Activated T-cell treated with anti-CD3 and anti-CD28 coated beads, Interleukin-2, amount 50 U/mL, for 72 hours (primary cell): Measurements from ENCODE around the gene KRT86. TPM values are rescaled to one million over a fixed set of nuclear protein-coding genes. Genes with fewer than 3 reads are reported as not detected.

Experiments
- ATAC-seq, 2 donors: fragments of 150-1000 bp; cut with Tn5 transposase; replicated peaks in 1 of 2; 2 replicates each; pipeline ENCODE4 v1.10.0; 2021; ENCODE audit warnings: moderate library complexity in 2 of 2, mild to moderate bottlenecking in 1 of 2
- DNase-seq, 2 donors: peaks; one replicate each; pipeline ENCODE4 v3.0.0; 2021 to 2022; ENCODE audit warnings: mixed read lengths in 1 of 2
- H3K27ac Mint-ChIP-seq: one replicate; pipeline ENCODE4 v1.8.0; 2022; ENCODE audit warnings: mild to moderate bottlenecking, moderate library complexity, mixed read lengths
- H3K27me3 Mint-ChIP-seq: one replicate; pipeline ENCODE4 v1.8.0; 2022; ENCODE audit warnings: low read depth, mixed read lengths
- H3K36me3 Mint-ChIP-seq, 2 donors: one replicate each; pipeline ENCODE4 v1.8.0; 2022; ENCODE audit warnings: mixed read lengths in 2 of 2, mild to moderate bottlenecking in 1 of 2; ENCODE audit not compliant: insufficient read depth in 2 of 2
- H3K4me1 Mint-ChIP-seq: one replicate; pipeline ENCODE4 v1.8.0; 2022; ENCODE audit warnings: low read depth, mixed read lengths
- H3K4me3 Mint-ChIP-seq, 2 donors: one replicate each; pipeline ENCODE4 v1.8.0; 2022; ENCODE audit warnings: mild to moderate bottlenecking in 2 of 2, mixed read lengths in 2 of 2, moderate library complexity in 2 of 2
- H3K9me3 Mint-ChIP-seq, 2 donors: one replicate each; pipeline ENCODE4 v1.8.0; 2022; ENCODE audit warnings: mixed read lengths in 2 of 2
- total RNA-seq, 2 donors: library from RNA; stranded (reverse); gene quantifications; one replicate each; pipeline ENCODE4 v1.2.3, GENCODE V29; 2022

The KRT86 gene
- total RNA-seq, 2 donors from 2014 or later, result 0.82 to 1.00 TPM

- Mint-ChIP-seq H3K27me3 (peaks cover 66% of the 10 kb centered on the region), H3K27ac (no peak overlapping the region), H3K9me3 (no peaks in the 10 kb centered on the region), H3K36me3 (no peaks in the 10 kb centered on the region), H3K4me3 (no peak overlapping the region), H3K4me1 (peaks cover 8% of the 10 kb centered on the region)
- DNase-seq (no peak), ATAC-seq (no peak)
Measured at GRCh38 chr12:52259657-52260243, 14.7 kb upstream of the KRT86 start.

- H3K36me3 Mint-ChIP-seq, result no peaks in the 10 kb centered on the region
- no peak for ATAC-seq
- H3K4me3 Mint-ChIP-seq, result no peak overlapping the region
- H3K9me3 Mint-ChIP-seq, result no peaks in the 10 kb centered on the region
- H3K27ac Mint-ChIP-seq, result no peak overlapping the region
- peaks cover 8% of the 10 kb centered on the region for H3K4me1 Mint-ChIP-seq
- no peak for DNase-seq
- H3K27me3 Mint-ChIP-seq, result peaks cover 58% of the 10 kb centered on the region
Measured at GRCh38 chr12:52260361-52261207, 13.9 kb upstream of the KRT86 start.

- H3K27me3 Mint-ChIP-seq, result peaks cover 52% of the 10 kb centered on the region
- ATAC-seq, result no peak
- no peaks in the 10 kb centered on the region for H3K36me3 Mint-ChIP-seq
- no peak for DNase-seq
- no peak overlapping the region for H3K27ac Mint-ChIP-seq
- H3K4me1 Mint-ChIP-seq, result peaks cover 8% of the 10 kb centered on the region
- no peaks in the 10 kb centered on the region for H3K9me3 Mint-ChIP-seq
- no peak overlapping the region for H3K4me3 Mint-ChIP-seq
Measured at GRCh38 chr12:52261208-52261484, 13.3 kb upstream of the KRT86 start.

GRCh38 chr12:52262286-52262685 is 12.2 kb upstream of the KRT86 start:
- Mint-ChIP-seq H3K36me3 (no peaks in the 10 kb centered on the region), H3K4me1 (peaks cover 8% of the 10 kb centered on the region), H3K27me3 (peaks cover 41% of the 10 kb centered on the region), H3K4me3 (no peak overlapping the region), H3K27ac (no peak overlapping the region), H3K9me3 (no peaks in the 10 kb centered on the region)
- DNase-seq, result no peak
- ATAC-seq, result no peak

- Mint-ChIP-seq H3K27ac (no peak overlapping the region), H3K9me3 (no peaks in the 10 kb centered on the region), H3K4me3 (no peak overlapping the region), H3K27me3 (peaks cover 29% of the 10 kb centered on the region), H3K36me3 (no peaks in the 10 kb centered on the region), H3K4me1 (peaks cover 8% of the 10 kb centered on the region)
- ATAC-seq (no peak), DNase-seq (no peak)
Measured at GRCh38 chr12:52263761-52264434, 10.5 kb upstream of the KRT86 start.

- H3K27ac Mint-ChIP-seq, result no peak overlapping the region
- no peaks in the 10 kb centered on the region for H3K36me3 Mint-ChIP-seq
- peaks cover 25% of the 10 kb centered on the region for H3K27me3 Mint-ChIP-seq
- peaks cover 8% of the 10 kb centered on the region for H3K4me1 Mint-ChIP-seq
- H3K9me3 Mint-ChIP-seq, result no peaks in the 10 kb centered on the region
- no peak for DNase-seq
- no peak for ATAC-seq
- H3K4me3 Mint-ChIP-seq, result no peak overlapping the region
Measured at GRCh38 chr12:52264435-52264825, 10.0 kb upstream of the KRT86 start.

- Mint-ChIP-seq H3K9me3 (no peaks in the 10 kb centered on the region), H3K4me3 (no peak overlapping the region), H3K4me1 (no peaks in the 10 kb centered on the region), H3K27me3 (peaks cover 20% of the 10 kb centered on the region), H3K36me3 (no peaks in the 10 kb centered on the region), H3K27ac (no peak overlapping the region)
- no peak for DNase-seq
- ATAC-seq, result no peak
Measured at GRCh38 chr12:52266514-52266913, 7.9 kb upstream of the KRT86 start.

GRCh38 chr12:52267266-52267665 is 7.2 kb upstream of the KRT86 start:
- no peak for DNase-seq
- H3K9me3 Mint-ChIP-seq, result no peaks in the 10 kb centered on the region

GRCh38 chr12:52267699-52268098 is 6.7 kb upstream of the KRT86 start:
- H3K27me3 Mint-ChIP-seq, result peaks cover 21% of the 10 kb centered on the region
- H3K27ac Mint-ChIP-seq, result no peak overlapping the region
- DNase-seq (no peak), ATAC-seq (no peak)
- H3K4me3 Mint-ChIP-seq, result no peak overlapping the region
- no peaks in the 10 kb centered on the region for H3K9me3 Mint-ChIP-seq
- H3K4me1 Mint-ChIP-seq, result no peaks in the 10 kb centered on the region
- H3K36me3 Mint-ChIP-seq, result no peaks in the 10 kb centered on the region

More at GRCh38 chr12:52267266-52267665, 7.2 kb upstream of the KRT86 start:
- Mint-ChIP-seq H3K27ac (no peak overlapping the region), H3K4me3 (no peak overlapping the region), H3K36me3 (no peaks in the 10 kb centered on the region), H3K27me3 (peaks cover 21% of the 10 kb centered on the region), H3K4me1 (no peaks in the 10 kb centered on the region)
- ATAC-seq, result no peak

- peaks cover 21% of the 10 kb centered on the region for H3K27me3 Mint-ChIP-seq
- no peak overlapping the region for H3K4me3 Mint-ChIP-seq
- H3K9me3 Mint-ChIP-seq, result no peaks in the 10 kb centered on the region
- no peaks in the 10 kb centered on the region for H3K36me3 Mint-ChIP-seq
- DNase-seq (no peak), ATAC-seq (no peak)
- no peaks in the 10 kb centered on the region for H3K4me1 Mint-ChIP-seq
- no peak overlapping the region for H3K27ac Mint-ChIP-seq
Measured at GRCh38 chr12:52268212-52268611, 6.2 kb upstream of the KRT86 start.

GRCh38 chr12:52270541-52271070 is 3.8 kb upstream of the KRT86 start:
- no peak overlapping the region for H3K27ac Mint-ChIP-seq
- no peaks in the 10 kb centered on the region for H3K4me1 Mint-ChIP-seq
- ATAC-seq (no peak), DNase-seq (no peak)
- peaks cover 32% of the 10 kb centered on the region for H3K27me3 Mint-ChIP-seq
- H3K36me3 Mint-ChIP-seq, result no peaks in the 10 kb centered on the region
- no peak overlapping the region for H3K4me3 Mint-ChIP-seq
- no peaks in the 10 kb centered on the region for H3K9me3 Mint-ChIP-seq

- no peaks in the 10 kb centered on the region for H3K36me3 Mint-ChIP-seq
- H3K4me1 Mint-ChIP-seq, result no peaks in the 10 kb centered on the region
- H3K27me3 Mint-ChIP-seq, result peaks cover 32% of the 10 kb centered on the region
- no peak overlapping the region for H3K27ac Mint-ChIP-seq
- no peaks in the 10 kb centered on the region for H3K9me3 Mint-ChIP-seq
- no peak overlapping the region for H3K4me3 Mint-ChIP-seq
- ATAC-seq (no peak), DNase-seq (no peak)
Measured at GRCh38 chr12:52271158-52271557, 3.3 kb upstream of the KRT86 start.

- no peak overlapping the region for H3K4me3 Mint-ChIP-seq
- DNase-seq (no peak), ATAC-seq (no peak)
- H3K4me1 Mint-ChIP-seq, result peaks cover 19% of the 10 kb centered on the region
- no peaks in the 10 kb centered on the region for H3K9me3 Mint-ChIP-seq
- no peak overlapping the region for H3K27ac Mint-ChIP-seq
- no peaks in the 10 kb centered on the region for H3K36me3 Mint-ChIP-seq
- peaks cover 54% of the 10 kb centered on the region for H3K27me3 Mint-ChIP-seq
Measured at GRCh38 chr12:52275686-52276085, 1.2 kb downstream of the KRT86 start.
